GM12872 (cell line): ENCODE data around the gene C2.
A peak's percentile ranks its signal among the peaks of the same experiment; 100 is the strongest.

ENCODE experiments used
- TF ChIP-seq, protein P1 (sequence below): IDR thresholded peaks from 3 replicates; pipeline ENCODE4 v1.5.1; 2011; ENCODE audit warnings: low read depth, mild to moderate bottlenecking, low read length, moderate library complexity; ENCODE audit not compliant: insufficient read depth

C2 gene

DNA sequence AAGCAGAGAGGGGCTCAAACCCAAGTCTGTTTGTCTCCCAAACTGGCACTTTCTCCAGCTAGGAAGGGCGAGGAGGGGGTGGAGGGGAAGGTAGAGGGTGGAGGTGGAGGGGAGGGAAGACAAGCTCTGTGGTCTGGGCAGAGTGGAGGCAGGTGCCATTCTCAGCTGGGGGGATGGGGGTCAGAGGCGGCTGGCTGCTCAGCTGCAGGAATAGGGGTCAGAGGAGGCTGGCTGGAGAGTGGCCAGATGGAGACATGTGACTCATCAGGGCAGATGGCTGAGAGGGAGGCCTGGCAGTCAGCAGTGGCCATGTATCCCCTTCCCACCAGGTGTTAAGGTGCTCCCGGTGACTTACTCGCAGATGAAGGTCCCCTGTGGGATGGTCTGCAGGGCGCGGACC, 45.2 kb upstream of the C2 start:
- TF ChIP-seq, protein P1, sequence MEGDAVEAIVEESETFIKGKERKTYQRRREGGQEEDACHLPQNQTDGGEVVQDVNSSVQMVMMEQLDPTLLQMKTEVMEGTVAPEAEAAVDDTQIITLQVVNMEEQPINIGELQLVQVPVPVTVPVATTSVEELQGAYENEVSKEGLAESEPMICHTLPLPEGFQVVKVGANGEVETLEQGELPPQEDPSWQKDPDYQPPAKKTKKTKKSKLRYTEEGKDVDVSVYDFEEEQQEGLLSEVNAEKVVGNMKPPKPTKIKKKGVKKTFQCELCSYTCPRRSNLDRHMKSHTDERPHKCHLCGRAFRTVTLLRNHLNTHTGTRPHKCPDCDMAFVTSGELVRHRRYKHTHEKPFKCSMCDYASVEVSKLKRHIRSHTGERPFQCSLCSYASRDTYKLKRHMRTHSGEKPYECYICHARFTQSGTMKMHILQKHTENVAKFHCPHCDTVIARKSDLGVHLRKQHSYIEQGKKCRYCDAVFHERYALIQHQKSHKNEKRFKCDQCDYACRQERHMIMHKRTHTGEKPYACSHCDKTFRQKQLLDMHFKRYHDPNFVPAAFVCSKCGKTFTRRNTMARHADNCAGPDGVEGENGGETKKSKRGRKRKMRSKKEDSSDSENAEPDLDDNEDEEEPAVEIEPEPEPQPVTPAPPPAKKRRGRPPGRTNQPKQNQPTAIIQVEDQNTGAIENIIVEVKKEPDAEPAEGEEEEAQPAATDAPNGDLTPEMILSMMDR = no peak

DNA sequence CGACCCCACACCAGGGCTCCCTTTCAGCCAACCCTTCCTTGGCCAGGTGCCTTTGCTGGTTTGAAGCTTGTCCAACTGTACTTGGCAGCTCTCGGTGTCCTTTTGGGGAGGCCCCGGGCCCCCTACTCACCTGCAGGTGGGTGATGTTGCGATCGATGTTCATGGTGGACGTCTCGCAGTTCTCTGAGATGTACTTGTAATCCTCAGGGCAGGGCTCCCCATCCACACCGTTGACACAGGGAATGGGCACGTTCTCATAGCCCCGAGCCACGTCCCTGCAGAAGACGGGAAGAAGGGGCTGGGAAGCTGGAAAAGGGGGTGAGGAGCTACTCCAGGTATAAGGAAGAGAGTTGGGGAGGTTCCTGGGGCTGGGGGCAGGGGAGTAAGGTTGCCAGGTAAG, 43.8 kb upstream of the C2 start:
- TF ChIP-seq, protein P1 = no peak

DNA sequence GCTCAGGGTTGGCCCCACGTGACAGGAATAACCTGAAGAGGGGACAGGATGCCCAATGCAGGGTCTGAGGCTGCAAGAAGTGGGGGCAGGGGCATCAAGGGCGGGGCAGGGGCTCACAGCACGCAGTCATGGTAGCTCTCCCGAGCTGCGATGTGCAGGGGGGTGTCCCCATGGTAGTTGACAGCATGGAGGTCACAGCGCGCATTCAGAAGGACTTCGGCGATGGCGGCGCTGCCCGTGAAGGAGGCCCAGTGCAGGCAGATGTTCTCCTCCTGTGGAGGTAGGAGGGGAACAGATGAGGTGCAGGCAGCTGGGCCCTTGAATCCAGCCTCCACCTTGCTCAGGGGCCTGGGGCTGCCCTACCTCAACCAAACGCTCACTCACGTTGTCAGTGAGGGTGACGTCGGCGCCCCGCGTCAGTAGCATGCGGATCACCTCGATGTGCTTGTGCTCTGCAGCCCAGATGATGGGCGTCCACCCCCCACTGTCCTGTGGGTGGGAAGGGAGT, 42.9 kb upstream of the C2 start:
- TF ChIP-seq, protein P1 = no peak

DNA sequence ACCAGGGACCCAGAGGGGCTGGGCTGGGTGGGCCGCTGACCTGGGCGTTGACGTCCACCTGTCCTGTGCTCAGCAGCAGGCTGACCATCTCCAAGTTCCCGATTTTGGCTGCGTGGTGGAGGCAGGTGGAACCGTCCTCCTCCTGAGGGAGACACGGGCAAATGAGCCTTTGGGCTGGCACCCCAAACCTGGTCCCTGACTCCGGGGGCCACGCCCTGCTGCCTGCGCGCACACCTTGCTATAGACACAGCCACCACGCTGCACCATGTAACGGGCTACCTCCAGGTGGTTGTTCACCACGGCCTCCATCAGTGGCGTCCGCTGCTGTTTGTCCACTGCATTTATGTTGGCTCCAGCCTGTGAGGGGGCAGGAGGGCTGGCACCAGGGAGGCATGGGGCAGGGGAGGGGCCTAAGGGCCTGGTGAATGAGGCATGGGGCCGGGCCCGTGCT, 41.0 kb upstream of the C2 start:
- TF ChIP-seq, protein P1 = no peak

DNA sequence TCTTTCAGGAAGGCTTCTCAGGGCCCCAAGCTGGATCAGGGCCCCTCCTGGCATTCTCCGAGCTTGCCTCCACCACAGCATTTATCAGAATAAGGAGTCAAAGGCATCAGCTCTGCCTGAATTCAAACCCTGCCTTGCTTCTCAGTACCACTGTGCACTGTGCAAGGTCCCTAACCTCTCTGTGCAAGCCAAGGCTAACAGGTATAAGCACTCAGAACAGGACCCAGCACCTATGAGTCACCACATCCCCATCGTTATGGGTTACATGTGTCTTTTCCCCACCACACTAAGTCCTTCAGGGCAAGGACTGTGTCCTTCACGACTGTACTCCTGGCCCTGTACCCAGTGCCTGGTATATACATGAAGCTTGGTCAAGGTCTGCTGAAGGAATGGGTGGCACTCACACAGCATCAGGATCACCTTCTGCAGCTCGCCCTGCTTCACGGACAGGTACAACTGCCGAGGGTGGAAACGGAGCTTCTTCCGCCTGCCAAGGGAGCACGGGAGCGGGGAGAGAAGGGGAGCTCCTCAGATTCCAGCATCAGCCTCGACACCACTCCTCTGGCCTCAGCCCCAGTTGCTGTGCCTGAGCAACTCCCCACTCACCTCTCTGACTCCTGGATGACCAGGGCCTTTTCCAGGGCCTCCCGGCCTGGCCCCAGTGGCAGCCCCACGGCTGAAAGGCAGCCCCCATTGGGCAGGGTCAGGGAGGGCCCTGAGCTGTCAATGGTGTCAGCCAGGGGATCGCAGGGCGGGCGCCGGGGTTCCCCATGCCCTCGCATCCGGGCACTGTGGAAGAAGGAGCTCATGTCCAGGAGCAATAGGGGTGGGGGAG, 40.1 kb upstream of the C2 start:
- TF ChIP-seq, protein P1 = no peak

DNA sequence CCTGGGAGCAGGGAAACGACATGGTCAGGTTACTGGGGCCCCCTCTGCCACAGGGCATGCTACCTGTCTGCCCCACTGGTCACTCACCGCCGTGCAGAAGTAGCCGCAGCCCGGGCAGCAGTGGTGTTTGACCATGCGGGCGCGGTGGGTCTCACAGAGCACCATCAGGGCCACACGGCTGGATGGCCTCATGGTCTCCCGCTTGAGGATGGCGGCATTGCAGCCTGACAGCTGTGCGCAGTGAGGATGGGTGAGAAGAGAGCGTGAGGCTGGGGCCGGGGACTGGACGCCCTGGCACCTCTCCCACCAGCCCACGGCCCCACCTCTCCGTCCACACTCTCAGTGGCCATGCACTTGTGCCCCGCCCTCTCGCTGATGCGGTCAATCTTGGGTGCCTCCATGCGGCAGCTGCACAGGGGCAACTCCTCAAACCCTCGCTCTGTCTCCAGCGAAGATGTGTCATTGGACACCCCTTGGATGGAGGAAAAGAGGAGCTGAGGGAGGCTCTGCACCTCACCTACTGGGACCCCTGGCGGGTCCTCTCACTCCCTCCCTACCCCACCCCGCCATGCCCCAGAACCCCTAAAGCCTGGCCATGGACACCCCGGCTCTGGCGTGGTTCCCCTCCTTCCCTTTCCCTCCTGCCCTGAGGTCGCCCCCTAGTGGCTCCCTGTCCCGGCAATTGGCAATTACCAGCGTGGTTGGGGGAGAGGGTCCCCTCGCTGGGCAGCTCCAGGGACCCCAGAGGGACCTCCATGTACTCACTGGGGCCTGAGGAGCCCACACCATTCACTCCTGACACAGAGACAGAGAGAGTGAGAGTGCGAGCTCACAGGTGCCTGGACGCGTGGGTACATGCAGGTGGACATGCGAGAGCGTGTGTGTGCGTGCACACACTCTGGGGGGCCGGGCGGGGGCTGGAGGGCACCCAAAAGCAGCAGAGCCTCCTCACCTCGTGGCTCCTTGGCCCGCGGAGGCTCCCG, 39.0 kb upstream of the C2 start:
- TF ChIP-seq, protein P1 = peak; percentile 81
